Measurements from ENCODE around the gene ADGRB3.
"Not testable (repeated sequence)": the region's sequence is repeated elsewhere in the genome, so short reads cannot be mapped to it uniquely, and the experiment has no call there.

ADGRB3 gene

GRCh38 chr6:68650142-68650541, 15.1 kb downstream of the ADGRB3 start:
- DNase-seq, result no peak

DNA sequence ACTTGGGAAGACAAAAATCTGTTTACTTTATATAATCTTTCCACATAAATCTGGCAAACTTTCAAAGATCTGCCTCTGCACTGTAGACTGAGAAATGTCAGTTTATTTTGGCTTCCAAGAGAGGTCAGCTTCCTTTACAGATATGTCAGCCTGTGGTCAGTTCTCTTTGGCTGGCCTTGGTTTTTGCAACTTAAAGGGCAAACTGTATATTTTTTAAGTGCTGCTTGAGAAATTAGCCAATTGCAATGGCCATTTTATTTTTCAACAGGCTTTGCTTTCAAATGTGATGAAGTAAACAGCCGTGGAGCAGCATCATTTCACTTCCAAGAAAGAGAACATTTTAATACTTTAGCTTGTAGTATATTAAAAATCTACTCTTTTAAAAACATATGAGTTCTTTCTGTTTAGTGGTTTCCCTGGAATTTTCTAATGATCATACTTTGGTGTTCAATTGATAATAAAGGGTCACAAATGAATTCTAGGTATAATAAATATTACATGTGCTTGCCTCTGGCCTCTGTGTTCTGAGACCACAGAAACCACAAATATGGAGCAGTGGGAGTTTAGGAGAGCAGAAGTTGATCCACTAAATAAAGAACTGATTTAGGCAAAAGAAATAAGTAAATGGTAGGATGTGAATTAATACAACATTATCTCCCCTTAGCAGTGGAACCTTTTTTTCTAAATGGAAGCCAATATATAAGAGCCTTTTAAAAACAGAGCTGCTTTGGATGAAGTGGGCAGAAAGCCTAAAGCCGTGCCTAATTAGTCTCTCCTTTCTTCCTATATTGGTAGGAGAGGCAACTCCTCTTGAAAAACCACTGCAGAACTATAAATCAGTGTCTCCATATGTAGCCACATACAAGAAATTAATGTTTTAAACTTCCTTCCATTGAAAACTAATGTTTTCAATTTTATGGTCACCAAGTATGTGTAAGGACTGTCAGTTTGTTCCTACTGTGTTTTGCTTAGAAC, 16.2 kb downstream of the ADGRB3 start:
- no peak for DNase-seq

GRCh38 chr6:68652117-68652536, 17.0 kb downstream of the ADGRB3 start:
- DNase-seq, result no peak

GRCh38 chr6:68653074-68653705, 18.1 kb downstream of the ADGRB3 start:
- no peak for DNase-seq

DNA sequence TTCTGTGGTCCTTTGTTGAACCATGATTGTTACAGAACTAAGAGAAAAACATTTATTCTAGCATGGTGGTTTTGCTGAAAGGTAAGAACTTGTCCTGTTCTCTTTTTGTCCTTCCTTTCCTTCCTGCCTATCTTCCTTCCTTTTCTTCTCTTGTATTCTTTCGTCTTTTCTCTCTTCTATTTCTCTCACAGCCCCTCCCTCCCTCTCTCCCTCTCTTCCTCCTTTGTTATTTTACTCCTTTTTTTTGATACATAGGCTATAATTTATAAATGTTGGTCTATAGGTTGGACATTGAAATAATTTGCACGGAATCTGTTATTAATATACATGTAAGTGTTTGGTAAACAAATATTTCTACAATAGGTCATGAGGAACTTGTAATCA, 18.6 kb downstream of the ADGRB3 start:
- DNase-seq, result no peak

DNA sequence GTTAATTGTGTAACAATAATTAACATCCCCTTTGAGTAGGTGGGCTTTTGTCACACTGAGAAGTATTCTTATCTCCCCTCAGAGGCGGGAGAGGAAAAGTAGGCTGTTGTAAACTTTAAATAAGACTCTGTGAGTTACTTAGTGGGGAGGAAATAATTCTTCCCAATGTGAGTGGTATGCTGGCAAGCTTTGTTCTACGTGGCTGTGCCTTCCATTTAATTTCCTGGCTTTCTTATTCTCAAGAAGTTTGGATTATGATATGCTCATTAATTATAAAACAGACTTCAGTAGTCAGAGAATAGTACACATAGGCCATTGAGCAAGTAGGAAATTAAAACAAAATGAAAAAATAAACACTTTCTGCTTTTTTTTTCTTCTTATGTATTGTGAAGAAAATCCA, 19.1 kb downstream of the ADGRB3 start:
- DNase-seq, result no peak

DNA sequence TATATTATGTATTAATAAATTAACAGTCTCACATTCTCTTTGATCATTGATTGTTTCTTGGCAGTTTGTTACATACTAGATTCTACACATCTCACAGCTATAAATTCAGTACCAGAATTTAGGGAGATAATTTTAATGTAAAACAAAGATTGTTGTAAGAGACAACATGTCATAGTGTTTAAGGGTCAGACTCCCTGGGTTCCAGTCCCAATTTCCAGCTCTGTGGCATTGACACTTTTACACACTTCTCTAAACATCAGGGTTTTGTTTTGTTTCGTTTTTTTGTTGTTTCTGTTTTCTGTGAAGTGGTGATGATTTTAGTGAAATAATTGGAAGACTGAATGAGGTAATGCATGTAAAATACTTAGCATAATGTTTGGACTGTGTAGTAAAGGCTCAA, 19.9 kb downstream of the ADGRB3 start:
- DNase-seq, result no peak

GRCh38 chr6:68657374-68658139, 22.5 kb downstream of the ADGRB3 start:
- DNase-seq, result no peak

DNA sequence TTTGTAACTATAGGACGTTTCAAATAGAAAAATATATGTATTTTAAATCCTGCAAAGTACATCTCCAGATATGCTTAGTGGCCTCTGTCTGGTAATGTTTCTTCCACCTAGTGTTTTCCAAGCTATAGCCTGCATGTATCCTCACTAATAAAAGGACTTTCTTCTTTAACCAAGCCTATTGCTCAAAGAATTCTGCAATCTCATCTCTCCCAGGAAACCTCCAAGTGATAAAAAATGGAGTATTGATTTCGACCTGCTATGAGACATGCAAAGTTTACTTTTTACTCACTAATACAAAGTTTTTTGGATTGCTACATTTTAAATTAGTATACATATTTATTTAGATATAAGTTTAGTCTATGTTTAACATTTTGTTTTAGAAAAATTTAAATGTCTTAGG, 23.3 kb downstream of the ADGRB3 start:
- DNase-seq, result no peak

DNA sequence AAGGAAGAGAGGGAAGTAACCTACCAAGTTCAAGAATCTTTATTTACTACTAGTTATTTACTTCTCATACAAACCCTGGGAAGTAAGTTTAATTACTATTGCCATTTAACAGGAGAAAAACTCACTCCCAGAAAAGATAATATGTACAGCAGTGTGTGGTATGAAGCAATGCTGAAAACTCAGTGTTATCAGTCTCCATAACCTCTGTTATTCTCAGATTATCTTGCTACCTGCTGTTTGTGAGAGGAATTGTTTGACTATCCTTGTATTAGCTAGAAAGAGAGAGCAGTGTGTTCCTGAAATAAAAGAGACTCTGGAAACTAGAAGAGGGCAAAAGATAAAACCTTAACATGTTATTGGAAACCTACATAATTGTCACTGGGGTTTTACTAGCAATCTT, 38.2 kb downstream of the ADGRB3 start:
- no peak for DNase-seq

GRCh38 chr6:68675548-68675947, 40.5 kb downstream of the ADGRB3 start:
- DNase-seq, result no peak

- not testable (repeated sequence) for DNase-seq
These were observed 41.0 kb downstream of the ADGRB3 start for GRCh38 chr6:68676094-68676493.

DNA sequence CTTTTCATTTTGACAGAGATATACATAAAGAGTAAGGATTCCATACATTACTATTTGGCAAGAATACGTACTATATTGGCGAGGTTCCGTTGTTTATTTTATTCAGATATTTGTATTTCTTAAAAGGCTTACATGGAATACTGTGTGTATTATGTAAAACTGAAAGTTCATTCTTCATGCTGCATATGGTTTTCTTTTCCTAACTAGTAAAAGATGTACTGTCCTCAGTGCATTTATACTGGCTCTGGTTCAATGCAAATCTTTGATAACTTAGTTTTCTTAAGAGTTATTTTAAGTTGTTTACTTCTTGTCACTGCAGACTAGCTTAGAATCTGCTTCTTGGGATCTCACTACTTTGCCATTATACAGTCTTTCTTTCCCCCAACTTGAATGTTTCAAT, 42.0 kb downstream of the ADGRB3 start:
- no peak for DNase-seq

- DNase-seq, result no peak
These were observed 44.3 kb downstream of the ADGRB3 start for GRCh38 chr6:68679399-68679798.

GRCh38 chr6:68680264-68680663, 45.2 kb downstream of the ADGRB3 start:
- no peak for DNase-seq

GRCh38 chr6:68689910-68690309, 54.8 kb downstream of the ADGRB3 start:
- no peak for DNase-seq

DNA sequence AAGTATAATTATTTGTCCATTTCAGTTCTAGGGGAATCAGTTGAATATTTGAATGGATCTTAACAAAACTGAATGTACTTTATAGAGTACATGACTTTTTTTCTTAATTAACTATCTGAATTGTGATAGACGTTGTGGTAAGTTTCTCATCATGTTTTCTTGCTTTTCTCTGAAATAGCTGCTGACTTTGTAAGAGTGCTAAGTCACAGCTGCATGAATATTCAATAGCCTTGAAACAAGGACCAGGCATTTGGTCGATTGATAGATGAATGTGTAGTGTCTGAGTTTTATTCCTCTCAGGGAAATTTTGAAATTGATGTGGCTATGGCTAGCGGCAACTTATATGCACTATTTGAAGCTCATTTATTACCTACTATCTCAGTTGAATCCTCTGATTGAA, 56.0 kb downstream of the ADGRB3 start:
- no peak for DNase-seq

DNA sequence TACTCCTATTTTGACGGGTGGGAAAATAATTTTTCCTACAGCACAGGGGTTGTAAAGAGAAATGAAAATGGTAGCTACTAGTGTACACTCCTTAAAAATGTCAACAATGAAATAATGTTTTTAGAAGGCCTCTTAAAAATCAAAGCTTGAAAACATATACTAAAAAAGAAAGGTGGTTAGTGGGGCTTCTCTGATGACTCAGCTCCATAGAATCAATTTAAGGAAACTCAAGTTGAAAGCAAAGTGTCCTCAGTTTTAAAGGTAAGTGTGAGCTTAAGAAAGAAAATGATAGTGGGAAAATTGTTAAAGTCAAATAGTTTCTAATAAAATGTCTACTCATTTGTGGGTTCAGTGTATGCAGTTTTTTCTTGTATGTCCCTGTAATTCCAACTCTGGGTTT, 58.2 kb downstream of the ADGRB3 start:
- no peak for DNase-seq

DNA sequence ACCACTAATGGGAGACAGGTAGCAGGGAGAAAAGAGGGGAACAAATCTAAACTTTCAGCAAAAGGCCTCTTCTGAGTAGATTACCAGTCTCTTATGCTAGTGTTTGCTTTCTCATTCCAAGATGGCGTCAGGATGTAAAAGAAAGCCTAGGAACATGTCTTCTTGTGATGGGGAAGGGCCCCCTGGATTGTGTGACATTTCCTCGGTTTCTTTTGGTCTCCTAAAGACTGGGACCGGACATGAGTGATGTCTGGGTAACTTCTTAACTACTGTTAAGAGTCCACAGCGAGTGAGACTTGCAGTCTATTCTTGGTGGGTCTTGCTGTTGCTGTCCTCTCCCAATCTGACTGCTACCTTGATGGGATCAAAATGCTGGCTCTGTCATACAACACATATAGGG, 60.3 kb downstream of the ADGRB3 start:
- no peak for DNase-seq

GRCh38 chr6:68695838-68696237, 60.8 kb downstream of the ADGRB3 start:
- DNase-seq, result no peak

- DNase-seq, result no peak
These were observed 62.3 kb downstream of the ADGRB3 start for GRCh38 chr6:68697394-68697793.

DNA sequence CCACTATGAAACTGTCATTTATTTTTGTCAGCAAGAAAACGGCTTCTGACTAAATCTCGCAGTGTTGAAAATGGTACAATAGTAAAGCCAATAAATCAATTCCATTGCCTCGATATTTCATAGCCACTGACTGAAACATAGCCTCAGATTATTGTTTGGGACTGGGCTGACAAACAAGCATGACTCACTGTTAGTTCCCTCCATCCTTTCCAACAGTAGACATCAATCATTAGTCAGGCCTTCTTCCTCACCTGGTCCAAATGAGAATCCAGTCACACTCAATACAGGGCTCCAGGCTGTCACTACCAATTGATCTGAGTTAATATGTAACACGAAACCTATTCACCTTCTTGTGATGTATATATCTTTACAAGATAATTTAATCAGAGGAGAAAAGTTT, 66.1 kb downstream of the ADGRB3 start:
- no peak for DNase-seq

GRCh38 chr6:68704485-68704884, 69.4 kb downstream of the ADGRB3 start:
- no peak for DNase-seq

DNA sequence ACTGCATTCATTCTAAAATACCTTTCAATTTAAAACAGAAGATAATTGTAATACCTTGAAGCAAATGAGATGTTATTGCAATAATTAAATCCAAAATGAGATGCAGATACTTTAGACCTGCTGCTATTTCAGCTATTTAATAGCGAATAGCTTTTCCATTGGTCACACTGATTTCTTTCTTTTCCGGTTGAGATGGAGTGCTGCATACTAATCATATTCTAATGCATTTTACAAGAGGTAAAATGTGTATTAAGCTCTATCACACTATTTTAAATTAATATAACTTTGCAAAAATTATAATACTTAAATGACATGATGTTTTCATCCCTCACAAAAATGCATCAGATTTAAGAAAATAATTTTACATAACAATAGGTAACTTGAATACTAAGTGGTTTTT, 74.0 kb downstream of the ADGRB3 start:
- DNase-seq, result no peak

Data from SW 1271 (cell line).